Neural cell (in vitro differentiated cells): Measurements from ENCODE around the gene NFIA.

Experiments
- EP300 ChIP-seq: fragments of 450-650 bp; conservative IDR thresholded peaks from 2 replicates; pipeline ENCODE4 v1.6.1; 2014; ENCODE audit warnings: antibody characterized with exemption, mild to moderate bottlenecking, moderate library complexity; ENCODE audit not compliant: poor library complexity, severe bottlenecking
- EZH2 ChIP-seq: fragments of 200-600, 300-800 bp; shearing (Covaris generic), sonication (generic); IDR thresholded peaks from 2 replicates; pipeline ENCODE4 v1.6.1; 2014; ENCODE audit warnings: antibody characterized with exemption, low read length, borderline replicate concordance, mild to moderate bottlenecking; ENCODE audit not compliant: insufficient read depth, poor library complexity, severe bottlenecking
- MXI1 ChIP-seq: fragments of 450-650 bp; conservative IDR thresholded peaks from 2 replicates; pipeline ENCODE4 v1.6.1; 2014; ENCODE audit warnings: antibody characterized with exemption, mild to moderate bottlenecking; ENCODE audit not compliant: poor library complexity, severe bottlenecking
- TAF1 ChIP-seq: IDR thresholded peaks from 2 replicates; pipeline ENCODE4 v1.6.1; 2012; ENCODE audit warnings: low read depth
- TF ChIP-seq, protein P1 (sequence below): fragments of 450-650 bp; IDR thresholded peaks from 2 replicates; pipeline ENCODE4 v1.5.1; 2014; ENCODE audit warnings: antibody characterized with exemption, mild to moderate bottlenecking, moderate library complexity; ENCODE audit not compliant: poor library complexity, severe bottlenecking
- TF ChIP-seq, protein P2 (sequence below): IDR thresholded peaks from 2 replicates; pipeline ENCODE4 v1.6.1; 2012; ENCODE audit warnings: borderline replicate concordance

DNA sequence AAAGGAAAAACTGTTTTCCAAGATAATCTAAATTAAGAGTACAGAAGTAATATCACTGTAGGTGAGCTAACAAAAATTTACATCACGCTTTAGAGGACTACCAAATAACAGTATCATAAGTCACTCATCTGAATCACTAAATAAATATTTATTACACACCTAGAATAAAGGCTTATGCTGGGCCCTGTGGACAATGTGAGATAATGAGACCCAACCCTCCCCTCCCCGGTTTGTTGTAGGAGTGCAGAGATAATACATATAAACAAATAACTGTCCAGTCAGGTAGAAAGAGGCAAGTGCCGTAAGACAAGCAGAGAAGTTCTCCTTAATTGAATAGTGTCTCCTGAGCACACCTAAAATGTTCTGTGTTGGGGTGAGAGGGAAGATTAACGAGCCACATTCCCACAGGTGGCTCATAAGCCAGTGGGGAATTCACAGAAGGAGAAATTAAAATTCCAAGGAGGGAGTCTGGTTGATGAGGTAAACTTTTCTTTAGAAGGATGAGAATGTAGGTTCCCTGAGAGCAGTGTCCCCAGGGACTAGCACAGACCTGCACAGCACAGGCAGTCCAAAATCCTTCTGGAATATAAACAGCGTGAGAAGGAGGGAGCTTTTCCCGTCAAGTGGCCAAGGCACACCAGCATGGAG is 241.4 kb downstream of the NFIA start:
- TF ChIP-seq EP300 (no peak), TAF1 (no peak), EZH2 (no peak), MXI1 (no peak)
- TF ChIP-seq, protein P1, sequence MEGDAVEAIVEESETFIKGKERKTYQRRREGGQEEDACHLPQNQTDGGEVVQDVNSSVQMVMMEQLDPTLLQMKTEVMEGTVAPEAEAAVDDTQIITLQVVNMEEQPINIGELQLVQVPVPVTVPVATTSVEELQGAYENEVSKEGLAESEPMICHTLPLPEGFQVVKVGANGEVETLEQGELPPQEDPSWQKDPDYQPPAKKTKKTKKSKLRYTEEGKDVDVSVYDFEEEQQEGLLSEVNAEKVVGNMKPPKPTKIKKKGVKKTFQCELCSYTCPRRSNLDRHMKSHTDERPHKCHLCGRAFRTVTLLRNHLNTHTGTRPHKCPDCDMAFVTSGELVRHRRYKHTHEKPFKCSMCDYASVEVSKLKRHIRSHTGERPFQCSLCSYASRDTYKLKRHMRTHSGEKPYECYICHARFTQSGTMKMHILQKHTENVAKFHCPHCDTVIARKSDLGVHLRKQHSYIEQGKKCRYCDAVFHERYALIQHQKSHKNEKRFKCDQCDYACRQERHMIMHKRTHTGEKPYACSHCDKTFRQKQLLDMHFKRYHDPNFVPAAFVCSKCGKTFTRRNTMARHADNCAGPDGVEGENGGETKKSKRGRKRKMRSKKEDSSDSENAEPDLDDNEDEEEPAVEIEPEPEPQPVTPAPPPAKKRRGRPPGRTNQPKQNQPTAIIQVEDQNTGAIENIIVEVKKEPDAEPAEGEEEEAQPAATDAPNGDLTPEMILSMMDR: no peak
- TF ChIP-seq, protein P2, sequence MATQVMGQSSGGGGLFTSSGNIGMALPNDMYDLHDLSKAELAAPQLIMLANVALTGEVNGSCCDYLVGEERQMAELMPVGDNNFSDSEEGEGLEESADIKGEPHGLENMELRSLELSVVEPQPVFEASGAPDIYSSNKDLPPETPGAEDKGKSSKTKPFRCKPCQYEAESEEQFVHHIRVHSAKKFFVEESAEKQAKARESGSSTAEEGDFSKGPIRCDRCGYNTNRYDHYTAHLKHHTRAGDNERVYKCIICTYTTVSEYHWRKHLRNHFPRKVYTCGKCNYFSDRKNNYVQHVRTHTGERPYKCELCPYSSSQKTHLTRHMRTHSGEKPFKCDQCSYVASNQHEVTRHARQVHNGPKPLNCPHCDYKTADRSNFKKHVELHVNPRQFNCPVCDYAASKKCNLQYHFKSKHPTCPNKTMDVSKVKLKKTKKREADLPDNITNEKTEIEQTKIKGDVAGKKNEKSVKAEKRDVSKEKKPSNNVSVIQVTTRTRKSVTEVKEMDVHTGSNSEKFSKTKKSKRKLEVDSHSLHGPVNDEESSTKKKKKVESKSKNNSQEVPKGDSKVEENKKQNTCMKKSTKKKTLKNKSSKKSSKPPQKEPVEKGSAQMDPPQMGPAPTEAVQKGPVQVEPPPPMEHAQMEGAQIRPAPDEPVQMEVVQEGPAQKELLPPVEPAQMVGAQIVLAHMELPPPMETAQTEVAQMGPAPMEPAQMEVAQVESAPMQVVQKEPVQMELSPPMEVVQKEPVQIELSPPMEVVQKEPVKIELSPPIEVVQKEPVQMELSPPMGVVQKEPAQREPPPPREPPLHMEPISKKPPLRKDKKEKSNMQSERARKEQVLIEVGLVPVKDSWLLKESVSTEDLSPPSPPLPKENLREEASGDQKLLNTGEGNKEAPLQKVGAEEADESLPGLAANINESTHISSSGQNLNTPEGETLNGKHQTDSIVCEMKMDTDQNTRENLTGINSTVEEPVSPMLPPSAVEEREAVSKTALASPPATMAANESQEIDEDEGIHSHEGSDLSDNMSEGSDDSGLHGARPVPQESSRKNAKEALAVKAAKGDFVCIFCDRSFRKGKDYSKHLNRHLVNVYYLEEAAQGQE: no peak
